Renal cortex interstitium (tissue), 11 donors: ENCODE data around the gene SPATA13. TPM values are rescaled to one million over a fixed set of nuclear protein-coding genes. Genes with fewer than 3 reads are reported as not detected.
"Not testable (repeated sequence)": the region's sequence is repeated elsewhere in the genome, so short reads cannot be mapped to it uniquely, and the experiment has no call there.

ENCODE experiments used
- DNase-seq, 11 donors: peaks; one replicate each; pipeline ENCODE4 v3.0.0-alpha.2; 2013; ENCODE audit warnings: low read depth in 9 of 11, low spot score in 4 of 11; ENCODE audit errors: extremely low read depth in 1 of 11
- polyA plus RNA-seq, 3 donors: library from polyadenylated mRNA; unstranded; fragments of 120-200 nt; gene quantifications; one replicate each; pipeline ENCODE4 v1.2.1, GENCODE V29; 2013; ENCODE audit not compliant: insufficient read length in 3 of 3

SPATA13 gene
- polyA plus RNA-seq, 3 donors, result 46.0 to 59.7 (median 54.6) TPM

- no peak for DNase-seq
Measured at GRCh38 chr13:24212254-24212653, 51.7 kb downstream of the SPATA13 start.

- no peak for DNase-seq
Measured at GRCh38 chr13:24212674-24213073, 52.2 kb downstream of the SPATA13 start.

GRCh38 chr13:24213932-24214331 lies 53.4 kb downstream of the SPATA13 start:
- no peak for DNase-seq

GRCh38 chr13:24214528-24214927 lies 54.0 kb downstream of the SPATA13 start:
- DNase-seq, result no peak

- no peak for DNase-seq
Measured at GRCh38 chr13:24215126-24215525, 54.6 kb downstream of the SPATA13 start.

- DNase-seq, result peak in 5 of 11 donors; percentile 18 to 45 (median 29)
Measured at GRCh38 chr13:24215732-24216131, 55.2 kb downstream of the SPATA13 start.

- no peak for DNase-seq
Measured at GRCh38 chr13:24216176-24216575, 55.7 kb downstream of the SPATA13 start.

GRCh38 chr13:24216779-24217178 lies 56.3 kb downstream of the SPATA13 start:
- DNase-seq, result not testable (repeated sequence)

GRCh38 chr13:24217601-24218281 lies 57.2 kb downstream of the SPATA13 start:
- DNase-seq, result no peak

- DNase-seq, result no peak
Measured at GRCh38 chr13:24218338-24218737, 57.8 kb downstream of the SPATA13 start.

- DNase-seq, result no peak
Measured at GRCh38 chr13:24218977-24219376, 58.5 kb downstream of the SPATA13 start.

GRCh38 chr13:24220086-24220703 lies 59.7 kb downstream of the SPATA13 start:
- peak in 10 of 11 donors; percentile 48 to 78 (median 60) for DNase-seq

GRCh38 chr13:24221007-24221406 lies 60.5 kb downstream of the SPATA13 start:
- DNase-seq, result no peak

- DNase-seq, result no peak
Measured at GRCh38 chr13:24222756-24223155, 62.2 kb downstream of the SPATA13 start.

- no peak for DNase-seq
Measured at GRCh38 chr13:24223341-24224231, 63.1 kb downstream of the SPATA13 start.

- DNase-seq, result no peak
Measured at GRCh38 chr13:24224232-24224680, 63.7 kb downstream of the SPATA13 start.

- no peak for DNase-seq
Measured at GRCh38 chr13:24225062-24225461, 64.5 kb downstream of the SPATA13 start.

GRCh38 chr13:24225930-24226329 lies 65.4 kb downstream of the SPATA13 start:
- no peak for DNase-seq

- DNase-seq, result no peak
Measured at GRCh38 chr13:24226762-24227161, 66.2 kb downstream of the SPATA13 start.
